Neural cell (in vitro differentiated cells): ENCODE data around the gene FOXL1. TPM values are rescaled to one million over a fixed set of nuclear protein-coding genes. Genes with fewer than 3 reads are reported as not detected.
A peak's percentile ranks its signal among the peaks of the same experiment; 100 is the strongest.

Experiments
- H2AFZ ChIP-seq: fragments of 200-600, 300-800 bp; sonication (generic), shearing (Covaris generic); 2 replicates; pipeline ENCODE4 v1.6.0; 2014; ENCODE audit warnings: low read depth, mild to moderate bottlenecking, antibody characterized with exemption, low read length, moderate library complexity
- H3F3A ChIP-seq: fragments of 200-600 bp; shearing (Covaris generic); 2 replicates; pipeline ENCODE4 v1.6.1; 2016; ENCODE audit warnings: mild to moderate bottlenecking, moderate library complexity, mixed read lengths, antibody characterized with exemption, low read length; ENCODE audit not compliant: insufficient read depth, poor library complexity, severe bottlenecking
- H3K27ac ChIP-seq: fragments of 200-600, 300-800 bp; sonication (generic), shearing (Covaris generic); 2 replicates; pipeline ENCODE4 v1.5.1; 2014; ENCODE audit warnings: mild to moderate bottlenecking, low read length, moderate library complexity
- H3K27me3 ChIP-seq: fragments of 300-800, 200-600 bp; sonication (generic), shearing (Covaris generic); 2 replicates; pipeline ENCODE4 v1.6.0; 2014; ENCODE audit warnings: mild to moderate bottlenecking, low read depth, low read length, moderate library complexity; ENCODE audit not compliant: insufficient read depth
- H3K36me3 ChIP-seq: fragments of 300-800, 200-600 bp; sonication (generic), shearing (Covaris generic); 2 replicates; pipeline ENCODE4 v1.5.1; 2014; ENCODE audit warnings: mild to moderate bottlenecking, antibody characterized with exemption, low read length, moderate library complexity; ENCODE audit not compliant: insufficient read depth
- H3K4me2 ChIP-seq: fragments of 300-800, 200-600 bp; sonication (generic), shearing (Covaris generic); 2 replicates; pipeline ENCODE4 v1.6.0; 2014; ENCODE audit warnings: mild to moderate bottlenecking, low read length
- H3K4me3 ChIP-seq: fragments of 300-800, 200-600 bp; sonication (generic), shearing (Covaris generic); 2 replicates; pipeline ENCODE4 v1.5.1; 2014; ENCODE audit warnings: mild to moderate bottlenecking, low read length, moderate library complexity
- H3K79me2 ChIP-seq: fragments of 200-600 bp; shearing (Covaris generic); replicated peaks from 2 replicates; pipeline ENCODE4 v1.6.0; 2014; ENCODE audit warnings: mild to moderate bottlenecking, low read length, moderate library complexity; ENCODE audit not compliant: insufficient read depth
- H3K9ac ChIP-seq: fragments of 300-800, 200-600 bp; sonication (generic), shearing (Covaris generic); 2 replicates; pipeline ENCODE4 v1.6.1; 2016; ENCODE audit warnings: mild to moderate bottlenecking, low read length, mixed read lengths
- H3K9me2 ChIP-seq: fragments of 200-600 bp; shearing (Covaris generic); 2 replicates; pipeline ENCODE4 v1.6.1; 2016; ENCODE audit warnings: mild to moderate bottlenecking, low read length, mixed read lengths; ENCODE audit not compliant: insufficient read depth
- H3K9me3 ChIP-seq: fragments of 200-600, 300-800 bp; sonication (generic), shearing (Covaris generic); 2 replicates; pipeline ENCODE4 v1.6.1; 2016; ENCODE audit warnings: mild to moderate bottlenecking, mixed run types, low read length, moderate library complexity, mixed read lengths
- H4K20me1 ChIP-seq: fragments of 200-600 bp; shearing (Covaris generic); 2 replicates; pipeline ENCODE4 v1.6.1; 2016; ENCODE audit warnings: mild to moderate bottlenecking, mixed run types; ENCODE audit not compliant: insufficient read depth
- CTCF ChIP-seq: fragments of 450-650 bp; IDR thresholded peaks from 2 replicates; pipeline ENCODE4 v1.5.1; 2014; ENCODE audit warnings: antibody characterized with exemption, mild to moderate bottlenecking, moderate library complexity; ENCODE audit not compliant: poor library complexity, severe bottlenecking
- EP300 ChIP-seq: fragments of 450-650 bp; conservative IDR thresholded peaks from 2 replicates; pipeline ENCODE4 v1.6.1; 2014; ENCODE audit warnings: antibody characterized with exemption, mild to moderate bottlenecking, moderate library complexity; ENCODE audit not compliant: poor library complexity, severe bottlenecking
- EZH2 ChIP-seq: fragments of 200-600, 300-800 bp; shearing (Covaris generic), sonication (generic); IDR thresholded peaks from 2 replicates; pipeline ENCODE4 v1.6.1; 2014; ENCODE audit warnings: antibody characterized with exemption, low read length, borderline replicate concordance, mild to moderate bottlenecking; ENCODE audit not compliant: insufficient read depth, poor library complexity, severe bottlenecking
- MXI1 ChIP-seq: fragments of 450-650 bp; conservative IDR thresholded peaks from 2 replicates; pipeline ENCODE4 v1.6.1; 2014; ENCODE audit warnings: antibody characterized with exemption, mild to moderate bottlenecking; ENCODE audit not compliant: poor library complexity, severe bottlenecking
- POLR2AphosphoS5 ChIP-seq: IDR thresholded peaks from 2 replicates; pipeline ENCODE4 v1.6.1; 2012
- RAD21 ChIP-seq: fragments of 450-650 bp; conservative IDR thresholded peaks from 2 replicates; pipeline ENCODE4 v1.6.1; 2014; ENCODE audit warnings: antibody characterized with exemption, mild to moderate bottlenecking, moderate library complexity
- REST ChIP-seq: IDR thresholded peaks from 2 replicates; pipeline ENCODE4 v1.6.1; 2012; ENCODE audit warnings: borderline replicate concordance
- SMC3 ChIP-seq: fragments of 450-650 bp; conservative IDR thresholded peaks from 2 replicates; pipeline ENCODE4 v1.6.1; 2014; ENCODE audit warnings: antibody characterized with exemption, mild to moderate bottlenecking, moderate library complexity; ENCODE audit not compliant: poor library complexity
- TAF1 ChIP-seq: IDR thresholded peaks from 2 replicates; pipeline ENCODE4 v1.6.1; 2012; ENCODE audit warnings: low read depth
- polyA plus RNA-seq: library from polyadenylated mRNA; depleted of rRNA; stranded (reverse); fragments of >200 nt; gene quantifications from 2 replicates; pipeline ENCODE4 v1.2.3, GENCODE V29; 2014

FOXL1 gene
- polyA plus RNA-seq, 1 donor from 2014 or later: 0.07 TPM

GRCh38 chr16:86540894-86541293 is 37.5 kb upstream of the FOXL1 start:
- H3K9me2 ChIP-seq: no peaks in the 10 kb centered on the region
- H3K79me2 ChIP-seq: no peaks in the 10 kb centered on the region
- H3K9ac ChIP-seq: no peak overlapping the region
- TF ChIP-seq RAD21 (no peak), EZH2 (no peak), MXI1 (no peak), SMC3 (no peak), EP300 (no peak), POLR2AphosphoS5 (no peak), CTCF (no peak), TAF1 (no peak), REST (no peak)
- H2AFZ ChIP-seq: no peak overlapping the region
- H3K27ac ChIP-seq: no peak overlapping the region
- H3F3A ChIP-seq: no peaks in the 10 kb centered on the region
- no peak overlapping the region for H3K4me2 ChIP-seq
- H3K36me3 ChIP-seq: no peaks in the 10 kb centered on the region
- no peaks in the 10 kb centered on the region for H3K27me3 ChIP-seq
- no peak overlapping the region for H3K4me3 ChIP-seq
- no peaks in the 10 kb centered on the region for H4K20me1 ChIP-seq
- no peaks in the 10 kb centered on the region for H3K9me3 ChIP-seq

DNA sequence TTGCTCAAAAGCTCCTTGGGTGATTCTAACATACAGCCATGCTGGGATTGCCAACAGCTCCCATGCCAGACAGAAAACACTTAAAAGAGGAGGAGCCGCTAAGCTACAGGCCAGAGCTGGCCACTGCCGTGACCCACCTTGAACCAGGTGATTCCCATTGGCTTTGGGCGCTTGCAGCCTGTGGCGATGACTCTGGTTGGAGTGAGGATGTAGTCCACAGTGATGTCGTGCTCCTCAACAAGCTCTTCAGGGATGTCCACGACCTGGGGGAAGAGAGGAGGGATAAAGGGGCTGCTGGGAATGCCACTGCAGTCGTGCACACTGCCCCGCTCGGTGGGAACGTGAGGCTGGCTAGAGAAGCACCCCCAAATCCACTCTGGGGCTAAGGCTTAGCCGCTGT is 36.8 kb upstream of the FOXL1 start:
- H3F3A ChIP-seq: no peaks in the 10 kb centered on the region
- no peaks in the 10 kb centered on the region for H3K9me3 ChIP-seq
- H3K4me3 ChIP-seq: no peak overlapping the region
- H4K20me1 ChIP-seq: no peaks in the 10 kb centered on the region
- H3K27me3 ChIP-seq: no peaks in the 10 kb centered on the region
- no peaks in the 10 kb centered on the region for H3K9me2 ChIP-seq
- H3K79me2 ChIP-seq: no peaks in the 10 kb centered on the region
- TF ChIP-seq RAD21: no peak
- TF ChIP-seq SMC3: no peak
- no peak for TF ChIP-seq POLR2AphosphoS5
- H3K27ac ChIP-seq: peak overlapping the region; percentile 69
- no peak overlapping the region for H2AFZ ChIP-seq
- no peak overlapping the region for H3K4me2 ChIP-seq
- no peak overlapping the region for H3K9ac ChIP-seq
- no peaks in the 10 kb centered on the region for H3K36me3 ChIP-seq
